ENCODE measurements around the gene RPS6KA2. TPM values are rescaled to one million over a fixed set of nuclear protein-coding genes. Genes with fewer than 3 reads are reported as not detected.
A peak's percentile ranks its signal among the peaks of the same experiment; 100 is the strongest.
"Not testable (repeated sequence)": the region's sequence is repeated elsewhere in the genome, so short reads cannot be mapped to it uniquely, and the experiment has no call there.

RPS6KA2 gene
- total RNA-seq, 4 donors from 2014 or later, result 55.4 to 119 (median 76.4) TPM

GRCh38 chr6:166406197-166406596, 220.9 kb downstream of the RPS6KA2 start:
- Histone ChIP-seq H3K27me3 (peaks cover 15% of the 10 kb centered on the region), H3K9me3 (no peaks in the 10 kb centered on the region), H3K36me3 (peaks cover 0 to 4% of the 10 kb centered on the region in 2 donors), H3K4me3 (no peak overlapping the region), H3K27ac (no peak overlapping the region), H3K4me1 (no peaks in the 10 kb centered on the region)
- WGBS, 2 donors (ENCODE audit: low coverage in 1 of 2), result 85% methylated on average over 4 of the region's 12 CpGs; no CpG with 5 or more reads in 1 of the 2 donors
- no peak for ATAC-seq
- TF ChIP-seq POLR2AphosphoS5 (IDR thresholded peaks at IDR 0.05) (no peak), EP300 (IDR thresholded peaks at IDR 0.05) (no peak), CTCF (IDR thresholded peaks at IDR 0.05) (no peak), POLR2A (IDR thresholded peaks at IDR 0.05) (no peak)

DNA sequence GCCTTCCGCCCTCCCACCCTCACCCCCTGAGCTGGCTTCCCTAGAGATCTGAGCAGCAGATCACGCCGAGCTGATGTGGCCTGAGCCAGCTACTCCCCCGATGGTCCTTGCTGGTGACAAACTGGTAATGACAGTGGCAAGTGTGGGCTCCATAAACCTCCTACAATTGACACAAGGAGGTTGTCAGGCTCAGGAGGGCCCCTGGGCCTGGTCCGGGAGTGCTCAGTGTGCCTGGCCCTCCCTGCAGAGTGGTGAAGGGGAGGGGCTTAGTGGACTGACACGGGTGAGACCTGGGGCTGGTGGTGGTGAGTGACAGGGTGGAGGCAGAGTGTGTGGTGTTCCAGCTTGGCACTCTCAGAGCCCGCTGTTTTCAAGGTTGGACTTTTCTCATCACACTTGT, 221.7 kb downstream of the RPS6KA2 start:
- no peak for ATAC-seq
- WGBS, 2 donors (ENCODE audit: low coverage in 1 of 2), result 90% methylated on average over 2 of the region's 7 CpGs; no CpG with 5 or more reads in 1 of the 2 donors
- TF ChIP-seq CTCF (IDR thresholded peaks at IDR 0.05) (no peak), POLR2A (IDR thresholded peaks at IDR 0.05) (no peak), POLR2AphosphoS5 (IDR thresholded peaks at IDR 0.05) (no peak), EP300 (IDR thresholded peaks at IDR 0.05) (no peak)
- H3K36me3 ChIP-seq, result peaks cover 0 to 3% of the 10 kb centered on the region in 2 donors
- H3K4me3 ChIP-seq, result no peak overlapping the region
- H3K27ac ChIP-seq, result no peak overlapping the region
- peaks cover 0 to 5% (median 0%) of the 10 kb centered on the region in 3 donors for H3K4me1 ChIP-seq
- H3K9me3 ChIP-seq, result no peaks in the 10 kb centered on the region
- H3K27me3 ChIP-seq, result peaks cover 15% of the 10 kb centered on the region

- no peaks in the 10 kb centered on the region for H3K9me3 ChIP-seq
- no peak overlapping the region for H3K27ac ChIP-seq
- WGBS, 2 donors (ENCODE audit: low coverage in 1 of 2), result 22 to 40% methylated on average over 3 to 4 of the region's 6 CpGs
- H3K4me3 ChIP-seq, result no peak overlapping the region
- H3K36me3 ChIP-seq, result no peaks in the 10 kb centered on the region
- H3K4me1 ChIP-seq, result peaks cover 0 to 9% (median 0%) of the 10 kb centered on the region in 3 donors
- TF ChIP-seq CTCF (IDR thresholded peaks at IDR 0.05), result no peak
- no peak for TF ChIP-seq POLR2AphosphoS5 (IDR thresholded peaks at IDR 0.05)
- TF ChIP-seq POLR2A (IDR thresholded peaks at IDR 0.05), result no peak
- TF ChIP-seq EP300 (IDR thresholded peaks at IDR 0.05), result no peak
- ATAC-seq, result no peak
- peaks cover 30% of the 10 kb centered on the region for H3K27me3 ChIP-seq
These were observed 224.3 kb downstream of the RPS6KA2 start for GRCh38 chr6:166402582-166403277.

GRCh38 chr6:166400649-166401250, 226.3 kb downstream of the RPS6KA2 start:
- H3K4me3 ChIP-seq, H3K27ac ChIP-seq, H3K4me1 ChIP-seq, H3K36me3 ChIP-seq, H3K9me3 ChIP-seq: not testable (repeated sequence)
- 3 to 80% methylated on average over 1 to 7 of the region's 16 CpGs for WGBS, 2 donors (ENCODE audit: low coverage in 1 of 2)
- peaks cover 48% of the 10 kb centered on the region for H3K27me3 ChIP-seq
- peak; percentile 79 for ATAC-seq
- TF ChIP-seq CTCF (IDR thresholded peaks at IDR 0.05), result peak in 3 of 4 experiments; percentile 77 to 86 (median 83)

GRCh38 chr6:166400181-166400580, 226.9 kb downstream of the RPS6KA2 start:
- no peaks in the 10 kb centered on the region for H3K9me3 ChIP-seq
- ATAC-seq, result no peak
- no peak overlapping the region for H3K27ac ChIP-seq
- peaks cover 52% of the 10 kb centered on the region for H3K27me3 ChIP-seq
- WGBS, 2 donors (ENCODE audit: low coverage in 1 of 2), result 62 to 70% methylated on average over 2 of the region's 2 CpGs
- peaks cover 0 to 9% (median 0%) of the 10 kb centered on the region in 3 donors for H3K4me1 ChIP-seq
- no peak overlapping the region for H3K4me3 ChIP-seq
- H3K36me3 ChIP-seq, result no peaks in the 10 kb centered on the region
- no peak for TF ChIP-seq POLR2AphosphoS5 (IDR thresholded peaks at IDR 0.05)
- no peak for TF ChIP-seq EP300 (IDR thresholded peaks at IDR 0.05)
- no peak for TF ChIP-seq POLR2A (IDR thresholded peaks at IDR 0.05)
- no peak for TF ChIP-seq CTCF (IDR thresholded peaks at IDR 0.05)

All from gastroesophageal sphincter (tissue), 4 donors.